SK-N-SH (cell line): ENCODE measurements around the gene ZBTB1. TPM values are rescaled to one million over a fixed set of nuclear protein-coding genes. Genes with fewer than 3 reads are reported as not detected.

Source experiments
- CTCF ChIA-PET: fragments of 300-600, 350-600 bp; formaldehyde crosslinking; extraction: SDS; loops from one replicate; lab custom pipeline; 2021; lab: Yijun Ruan, JAX
- POLR2A ChIA-PET: fragments of 350-600 bp; sonication (Branson Sonifier 250); formaldehyde crosslinking; extraction: SDS; loops from one replicate; lab custom pipeline; 2020; ENCODE audit warnings: antibody characterized with exemption, inconsistent platforms; lab: Yijun Ruan, JAX
- DNase-seq: peaks from one replicate; pipeline ENCODE4 v3.0.0; 2012
- H2AFZ ChIP-seq: fragments of 200-600 bp; sonication (generic); 2 replicates; pipeline ENCODE4 v1.8.1; 2016; ENCODE audit warnings: antibody characterized with exemption, mild to moderate bottlenecking, low read depth
- H3F3A ChIP-seq: fragments of 200-600 bp; sonication (generic); replicated peaks from 2 replicates; pipeline ENCODE3; 2016; ENCODE audit warnings: antibody characterized with exemption, mild to moderate bottlenecking; ENCODE audit not compliant: insufficient read depth
- H3K27ac ChIP-seq, 2 experiments: fragments of 200-500 bp in 1 of 2; fragments of 200-600 bp in 1 of 2; sonication (Bioruptor generic) in 1 of 2; sonication (generic), shearing (Covaris generic) in 1 of 2; 2 replicates each; pipeline versions ENCODE4 v1.5.1 to v1.6.1; 2014 to 2016; ENCODE audit warnings: low read depth in 2 of 2, inconsistent platforms in 1 of 2, low read length in 1 of 2, mild to moderate bottlenecking in 1 of 2, mixed read lengths in 1 of 2
- H3K27me3 ChIP-seq: fragments of 200-600 bp; sonication (generic), shearing (Covaris generic); 2 replicates; pipeline ENCODE4 v1.6.1; 2016; ENCODE audit warnings: mixed run types; ENCODE audit not compliant: insufficient read depth
- H3K36me3 ChIP-seq, 2 experiments: fragments of 200-500 bp in 1 of 2; fragments of 200-600 bp in 1 of 2; sonication (Bioruptor generic) in 1 of 2; sonication (generic) in 1 of 2; replicated peaks in 1 of 2; 2 replicates each; pipeline versions ENCODE3 to v1.5.1; 2014 to 2016; ENCODE audit warnings: low read length in 1 of 2, mild to moderate bottlenecking in 1 of 2; ENCODE audit not compliant: insufficient read depth in 2 of 2, control insufficient read depth in 1 of 2
- H3K4me1 ChIP-seq, 2 experiments: fragments of 200-500 bp in 1 of 2; fragments of 200-600 bp in 1 of 2; sonication (Bioruptor generic) in 1 of 2; sonication (generic), shearing (Covaris generic) in 1 of 2; 2 replicates each; pipeline versions ENCODE4 v1.5.1 to v1.6.1; 2014 to 2016; ENCODE audit warnings: low read depth in 1 of 2, low read length in 1 of 2, mixed run types in 1 of 2; ENCODE audit not compliant: insufficient read depth in 2 of 2, control insufficient read depth in 1 of 2
- H3K4me2 ChIP-seq: fragments of 200-600 bp; sonication (generic), shearing (Covaris generic); 2 replicates; pipeline ENCODE4 v1.6.1; 2017; ENCODE audit warnings: mixed run types
- H3K4me3 ChIP-seq, 2 experiments: fragments of 200-500 bp in 1 of 2; fragments of 200-600 bp in 1 of 2; sonication (Bioruptor generic) in 1 of 2; sonication (generic), shearing (Covaris generic) in 1 of 2; 2 replicates each; pipeline versions ENCODE4 v1.5.1 to v1.8.1; 2014 to 2016; ENCODE audit warnings: low read depth in 2 of 2, inconsistent platforms in 1 of 2, low read length in 1 of 2, mild to moderate bottlenecking in 1 of 2, mixed read lengths in 1 of 2, moderate library complexity in 1 of 2
- H3K79me2 ChIP-seq: fragments of 200-600 bp; sonication (generic); 2 replicates; pipeline ENCODE4 v1.8.1; 2017; ENCODE audit warnings: mild to moderate bottlenecking; ENCODE audit not compliant: insufficient read depth
- H3K9ac ChIP-seq: fragments of 200-600 bp; sonication (generic); 2 replicates; pipeline ENCODE4 v1.6.1; 2017; ENCODE audit warnings: mixed run types
- H3K9me2 ChIP-seq: fragments of 200-600 bp; sonication (generic); 2 replicates; pipeline ENCODE4 v1.6.1; 2017; ENCODE audit warnings: mixed run types
- H3K9me3 ChIP-seq: fragments of 200-600 bp; sonication (generic); 2 replicates; pipeline ENCODE4 v1.6.1; 2017; ENCODE audit warnings: mixed run types, mild to moderate bottlenecking, moderate library complexity
- H4K20me1 ChIP-seq: fragments of 200-600 bp; sonication (generic); 2 replicates; pipeline ENCODE4 v1.6.1; 2017; ENCODE audit warnings: mild to moderate bottlenecking, mixed run types; ENCODE audit not compliant: insufficient read depth
- ELF1 ChIP-seq: IDR thresholded peaks from 2 replicates; pipeline ENCODE4 v1.4.0; 2012
- FOXJ3 ChIP-seq: sonication (generic); formaldehyde crosslinking; IDR thresholded peaks from 2 replicates; pipeline ENCODE4 v1.5.1; 2020; ENCODE audit warnings: mild to moderate bottlenecking, missing genetic modification reagents
- GABPA ChIP-seq: IDR thresholded peaks from 2 replicates; pipeline ENCODE4 v1.4.0; 2012; ENCODE audit warnings: low read depth, mild to moderate bottlenecking
- GATA2 ChIP-seq: sonication (generic); formaldehyde crosslinking; IDR thresholded peaks from 2 replicates; pipeline ENCODE4 v1.5.0; 2020; ENCODE audit warnings: mild to moderate bottlenecking, missing genetic modification reagents
- MAX ChIP-seq: IDR thresholded peaks from 2 replicates; pipeline ENCODE4 v1.4.0; 2012; ENCODE audit warnings: low read depth
- NRF1 ChIP-seq: IDR thresholded peaks from 2 replicates; pipeline ENCODE4 v1.6.1; 2012; ENCODE audit warnings: low read depth, mild to moderate bottlenecking, low read length
- RCOR1 ChIP-seq: fragments of 150-350 bp; IDR thresholded peaks from 2 replicates; pipeline ENCODE4 v1.6.1; 2017; ENCODE audit warnings: antibody characterized with exemption, low read length
- SIN3A ChIP-seq: IDR thresholded peaks from 2 replicates; pipeline ENCODE4 v1.6.1; 2012; ENCODE audit warnings: low read depth, mild to moderate bottlenecking, low read length, moderate library complexity, borderline replicate concordance
- SMC3 ChIP-seq: IDR thresholded peaks from 2 replicates; pipeline ENCODE4 v1.6.1; 2012; ENCODE audit warnings: low read depth, low read length, improper control_type of control experiment
- TEAD4 ChIP-seq: IDR thresholded peaks from 2 replicates; pipeline ENCODE4 v1.4.0; 2012; ENCODE audit warnings: mild to moderate bottlenecking, borderline replicate concordance; ENCODE audit not compliant: insufficient read depth
- USF2 ChIP-seq: fragments of 150-350 bp; IDR thresholded peaks from 2 replicates; pipeline ENCODE4 v1.6.1; 2017; ENCODE audit warnings: antibody characterized with exemption, low read length, low read depth, borderline replicate concordance
- WGBS: methylation state at CpG from one replicate; pipeline ENCODE4 v1.1.6; 2017; ENCODE audit warnings: low lambda C conversion rate; 5-methylcytosine and 5-hydroxymethylcytosine counted together
- polyA plus RNA-seq, 3 experiments: library from polyadenylated mRNA; depleted of rRNA; stranded (reverse); fragments of >200 nt; gene quantifications; 2 replicates each; pipeline ENCODE4 v1.2.3, GENCODE V29; 2012
- TF ChIP-seq, protein P1 (sequence below): IDR thresholded peaks from 2 replicates; pipeline ENCODE4; 2012
- TF ChIP-seq, protein P2 (sequence below): IDR thresholded peaks from 2 replicates; pipeline ENCODE4 v1.4.0; 2012; ENCODE audit warnings: low read depth, borderline replicate concordance
- TF ChIP-seq, protein P3 (sequence below): fragments of 200-600 bp; sonication (generic); IDR thresholded peaks from 2 replicates; pipeline ENCODE4 v1.6.1; 2017; ENCODE audit warnings: antibody characterized with exemption, mild to moderate bottlenecking, moderate library complexity

ZBTB1 gene
- polyA plus RNA-seq, 1 of the 3 experiments (the other 2 are of a cell fraction) = 12.7 TPM

GRCh38 chr14:64508215-64508776, 3.7 kb downstream of the ZBTB1 start:
- Histone ChIP-seq H3K36me3 (peaks cover 5 to 13% of the 10 kb centered on the region in 2 experiments), H4K20me1 (peaks cover 75% of the 10 kb centered on the region), H3K27me3 (no peaks in the 10 kb centered on the region), H3K4me1 (peaks cover 13 to 25% of the 10 kb centered on the region in 2 experiments; a peak in 3 of 4 replicates), H3F3A (peaks cover 7% of the 10 kb centered on the region), H3K79me2 (peaks cover 91% of the 10 kb centered on the region), H3K27ac (no peak overlapping the region), H2AFZ (no peak overlapping the region), H3K4me3 (no peak overlapping the region), H3K9me3 (no peaks in the 10 kb centered on the region), H3K9ac (no peak overlapping the region), H3K4me2 (no peak overlapping the region), H3K9me2 (no peaks in the 10 kb centered on the region)
- 59% methylated on average over 1 of the region's 1 CpG for WGBS
- POLR2A ChIA-PET = no interaction called here
- TF ChIP-seq USF2 (no peak), GATA2 (CRISPR knock-in tag) (no peak), TEAD4 (no peak), ELF1 (no peak), SIN3A (no peak), NRF1 (no peak)
- CTCF ChIA-PET = interaction anchor here (1.1 to 4.2 kb wide), 5 partner anchors 14 to 165 kb away, joined by 3 to 48 read pairs (median 7); no protein-coding TSS in a partner anchor
- DNase-seq = no peak

GRCh38 chr14:64509036-64509435, 4.5 kb downstream of the ZBTB1 start:
- Histone ChIP-seq H3K4me3 (no peak overlapping the region), H3K9me3 (no peaks in the 10 kb centered on the region), H3K4me1 (peaks cover 13 to 25% of the 10 kb centered on the region in 2 experiments; a peak in 3 of 4 replicates), H4K20me1 (peaks cover 82% of the 10 kb centered on the region), H3K4me2 (no peak overlapping the region), H3K36me3 (peaks cover 5 to 13% of the 10 kb centered on the region in 2 experiments), H3K9ac (no peak overlapping the region), H2AFZ (no peak overlapping the region), H3K27ac (no peak overlapping the region), H3F3A (peaks cover 5% of the 10 kb centered on the region), H3K27me3 (no peaks in the 10 kb centered on the region)
- DNase-seq = no peak
- 91% methylated on average over 8 of the region's 8 CpGs for WGBS
- ChIA-PET CTCF (interaction anchor here (1.0 to 4.2 kb wide), 7 partner anchors 13 to 165 kb away, joined by 3 to 48 read pairs (median 7); no protein-coding TSS in a partner anchor), POLR2A (no interaction called here)
- TF ChIP-seq FOXJ3 (CRISPR knock-in tag) (no peak), SMC3 (no peak), MAX (no peak), RCOR1 (no peak), GABPA (no peak)
- TF ChIP-seq, protein P1, sequence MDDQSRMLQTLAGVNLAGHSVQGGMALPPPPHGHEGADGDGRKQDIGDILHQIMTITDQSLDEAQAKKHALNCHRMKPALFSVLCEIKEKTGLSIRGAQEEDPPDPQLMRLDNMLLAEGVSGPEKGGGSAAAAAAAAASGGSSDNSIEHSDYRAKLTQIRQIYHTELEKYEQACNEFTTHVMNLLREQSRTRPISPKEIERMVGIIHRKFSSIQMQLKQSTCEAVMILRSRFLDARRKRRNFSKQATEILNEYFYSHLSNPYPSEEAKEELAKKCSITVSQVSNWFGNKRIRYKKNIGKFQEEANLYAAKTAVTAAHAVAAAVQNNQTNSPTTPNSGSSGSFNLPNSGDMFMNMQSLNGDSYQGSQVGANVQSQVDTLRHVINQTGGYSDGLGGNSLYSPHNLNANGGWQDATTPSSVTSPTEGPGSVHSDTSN = no peak
- TF ChIP-seq, protein P2, sequence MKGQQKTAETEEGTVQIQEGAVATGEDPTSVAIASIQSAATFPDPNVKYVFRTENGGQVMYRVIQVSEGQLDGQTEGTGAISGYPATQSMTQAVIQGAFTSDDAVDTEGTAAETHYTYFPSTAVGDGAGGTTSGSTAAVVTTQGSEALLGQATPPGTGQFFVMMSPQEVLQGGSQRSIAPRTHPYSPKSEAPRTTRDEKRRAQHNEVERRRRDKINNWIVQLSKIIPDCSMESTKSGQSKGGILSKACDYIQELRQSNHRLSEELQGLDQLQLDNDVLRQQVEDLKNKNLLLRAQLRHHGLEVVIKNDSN = no peak
- TF ChIP-seq, protein P3, sequence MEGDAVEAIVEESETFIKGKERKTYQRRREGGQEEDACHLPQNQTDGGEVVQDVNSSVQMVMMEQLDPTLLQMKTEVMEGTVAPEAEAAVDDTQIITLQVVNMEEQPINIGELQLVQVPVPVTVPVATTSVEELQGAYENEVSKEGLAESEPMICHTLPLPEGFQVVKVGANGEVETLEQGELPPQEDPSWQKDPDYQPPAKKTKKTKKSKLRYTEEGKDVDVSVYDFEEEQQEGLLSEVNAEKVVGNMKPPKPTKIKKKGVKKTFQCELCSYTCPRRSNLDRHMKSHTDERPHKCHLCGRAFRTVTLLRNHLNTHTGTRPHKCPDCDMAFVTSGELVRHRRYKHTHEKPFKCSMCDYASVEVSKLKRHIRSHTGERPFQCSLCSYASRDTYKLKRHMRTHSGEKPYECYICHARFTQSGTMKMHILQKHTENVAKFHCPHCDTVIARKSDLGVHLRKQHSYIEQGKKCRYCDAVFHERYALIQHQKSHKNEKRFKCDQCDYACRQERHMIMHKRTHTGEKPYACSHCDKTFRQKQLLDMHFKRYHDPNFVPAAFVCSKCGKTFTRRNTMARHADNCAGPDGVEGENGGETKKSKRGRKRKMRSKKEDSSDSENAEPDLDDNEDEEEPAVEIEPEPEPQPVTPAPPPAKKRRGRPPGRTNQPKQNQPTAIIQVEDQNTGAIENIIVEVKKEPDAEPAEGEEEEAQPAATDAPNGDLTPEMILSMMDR = no peak
- TF ChIP-seq, all 33 proteins: peak for 0
- Histone ChIP-seq H3K79me2 (peaks cover 98% of the 10 kb centered on the region), H3K9me2 (no peaks in the 10 kb centered on the region)
